SW 1271 (cell line): Measurements from ENCODE around the gene P4HA1.

Experiments used
- DNase-seq, 2 experiments: peaks; one replicate each; lab custom pipeline; 2025; lab: John Stamatoyannopoulos, UW

Gene P4HA1

DNA sequence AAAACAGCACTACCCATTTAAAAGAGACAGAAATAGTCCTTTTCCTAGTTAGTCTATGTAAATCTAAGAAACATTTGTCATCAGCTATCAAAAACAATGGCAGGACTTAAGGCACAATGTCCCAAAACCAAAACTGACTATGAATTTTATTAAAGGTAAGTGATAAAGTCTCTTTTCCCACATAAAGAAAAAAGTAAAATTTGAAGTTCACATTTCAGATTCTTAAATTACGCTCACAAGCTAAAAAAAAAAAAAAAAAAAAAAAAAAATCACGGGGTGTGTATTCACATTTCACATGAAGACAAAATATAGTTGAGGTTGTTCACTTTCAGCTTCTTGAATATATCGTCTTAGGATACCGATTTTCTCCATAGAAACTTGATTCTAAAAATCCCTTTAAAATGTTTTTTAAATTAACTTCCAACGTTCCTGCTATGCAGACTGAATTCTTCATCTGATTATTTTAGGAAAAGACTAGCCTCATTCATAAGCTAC, 1.6 kb downstream of the P4HA1 start:
- DNase-seq = no peak

GRCh38 chr10:73093922-73094850, 2.5 kb downstream of the P4HA1 start:
- no peak for DNase-seq

GRCh38 chr10:73092830-73093229, 3.8 kb downstream of the P4HA1 start:
- no peak for DNase-seq

GRCh38 chr10:73088304-73088703, 8.4 kb downstream of the P4HA1 start:
- DNase-seq = no peak

- no peak for DNase-seq
Measured at GRCh38 chr10:73086816-73087215, 9.8 kb downstream of the P4HA1 start.

GRCh38 chr10:73084209-73084608, 12.5 kb downstream of the P4HA1 start:
- no peak for DNase-seq

- DNase-seq = no peak
Measured at GRCh38 chr10:73083221-73083620, 13.4 kb downstream of the P4HA1 start.

- no peak for DNase-seq
Measured at GRCh38 chr10:73079779-73080541, 16.7 kb downstream of the P4HA1 start.

- no peak for DNase-seq
Measured at GRCh38 chr10:73076360-73077183, 20.1 kb downstream of the P4HA1 start.

DNA sequence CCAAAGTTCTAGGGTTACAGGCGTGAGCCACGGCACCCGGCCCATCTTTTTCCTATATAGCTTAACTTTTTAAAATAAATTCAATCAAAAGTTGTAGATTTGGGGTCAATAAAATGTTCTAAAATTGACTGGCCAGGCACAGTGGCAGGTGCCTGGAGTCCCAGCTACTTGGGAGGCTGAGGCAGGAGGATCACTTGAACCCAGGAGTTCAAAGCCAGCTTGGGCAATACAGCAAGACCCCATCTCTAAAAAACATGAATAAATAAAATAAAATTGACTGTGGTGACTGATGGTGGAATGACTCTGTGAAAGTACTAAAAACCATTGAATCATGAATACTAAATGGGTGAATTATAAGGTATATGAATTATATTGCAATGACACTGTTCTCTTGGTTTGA, 20.8 kb downstream of the P4HA1 start:
- DNase-seq = no peak

DNA sequence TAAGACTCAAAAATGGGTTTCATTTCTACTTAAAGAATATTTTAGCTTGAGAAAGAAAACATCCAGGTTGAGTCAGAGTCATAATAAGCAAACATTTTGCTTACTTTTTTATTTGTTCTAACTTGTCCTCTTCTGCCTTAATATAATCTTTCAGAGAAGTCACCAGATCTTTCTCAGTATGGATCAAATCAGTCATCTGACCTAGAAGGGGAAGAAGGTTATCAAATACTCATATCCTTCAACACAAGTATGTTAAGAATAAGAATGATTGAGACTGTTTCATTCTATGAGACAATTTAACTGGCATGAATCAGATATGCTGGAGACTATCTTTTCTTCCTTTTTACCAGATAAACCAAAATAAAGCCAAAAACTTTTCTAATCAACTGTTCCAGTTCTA, 23.0 kb downstream of the P4HA1 start:
- no peak for DNase-seq

DNA sequence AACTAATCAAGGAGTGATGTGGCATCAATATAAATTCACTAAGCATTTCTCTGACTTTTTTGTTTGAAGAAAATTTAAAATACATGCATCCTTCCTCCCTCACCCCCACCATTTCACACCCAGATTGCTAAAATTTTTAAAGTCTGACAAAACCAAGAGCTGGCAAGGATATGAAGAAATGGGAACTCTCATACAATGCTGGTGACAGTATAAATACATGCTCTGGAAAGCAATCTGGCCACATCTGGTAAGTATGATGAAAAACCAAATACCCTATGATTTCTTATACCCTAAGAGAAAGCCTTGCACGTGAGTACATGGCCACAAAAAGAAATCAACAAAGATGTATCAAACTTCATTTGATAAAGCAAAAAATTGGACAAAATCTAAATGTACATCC, 31.2 kb downstream of the P4HA1 start:
- no peak for DNase-seq

GRCh38 chr10:73061743-73062142, 34.9 kb downstream of the P4HA1 start:
- DNase-seq = no peak

DNA sequence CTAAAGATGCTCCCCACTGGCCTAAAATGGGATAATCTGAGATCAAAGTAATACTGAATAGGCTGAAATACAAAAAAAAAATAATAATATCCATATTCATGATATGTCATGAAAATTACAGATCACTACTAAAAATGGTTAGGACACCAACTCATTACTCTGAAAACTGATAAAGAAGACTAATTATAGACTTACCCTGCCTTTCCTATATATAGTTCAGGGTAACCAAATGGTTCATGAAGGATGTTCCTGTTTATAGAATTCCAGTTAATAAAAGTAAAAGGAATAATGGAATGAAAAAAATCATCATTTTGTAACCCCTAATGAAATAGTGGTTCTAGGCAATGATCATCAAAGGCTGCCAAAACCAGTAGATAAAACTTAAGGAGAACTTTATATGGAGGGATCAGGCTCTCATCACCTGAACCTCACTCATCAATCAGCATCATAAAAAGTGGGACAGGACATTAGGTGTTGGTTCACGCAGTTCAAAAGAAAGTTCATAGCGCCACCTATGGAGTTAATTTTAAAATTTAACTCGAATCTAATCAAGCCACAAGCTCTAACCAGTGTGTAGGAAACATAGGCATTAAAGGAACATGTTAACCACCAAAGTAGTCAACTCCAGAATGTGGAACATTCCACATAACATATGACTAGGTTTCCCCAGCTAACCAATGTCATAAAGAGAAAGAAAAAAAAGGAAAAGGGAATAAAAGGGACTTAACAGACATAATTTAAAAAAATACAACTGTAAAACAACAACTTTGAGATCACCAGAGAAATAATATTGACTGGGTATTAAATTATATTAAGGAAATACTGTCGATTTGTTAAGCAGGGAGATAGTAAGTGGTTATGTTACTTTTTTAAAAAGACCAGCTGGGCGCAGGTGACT, 35.7 kb downstream of the P4HA1 start:
- DNase-seq = peak in 1 of 2 experiments; percentile 41

DNA sequence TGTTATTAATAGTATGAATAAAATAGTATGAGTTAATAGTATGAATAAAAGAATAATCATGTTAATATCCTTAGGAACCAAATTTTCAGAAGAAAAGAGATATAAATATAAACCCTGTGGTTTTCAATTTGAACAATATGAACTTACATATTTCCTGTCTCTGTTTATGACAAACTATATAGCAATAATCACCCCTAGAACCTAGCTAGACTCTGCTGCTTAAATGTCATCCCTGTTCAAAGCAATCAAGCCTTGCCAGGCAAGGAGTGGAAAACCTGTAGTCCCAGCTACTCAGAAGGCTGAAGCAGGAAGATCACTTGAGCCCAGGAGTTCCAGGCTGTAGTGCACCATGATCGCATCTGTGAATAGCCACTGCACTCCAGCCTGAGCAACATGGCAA, 36.5 kb downstream of the P4HA1 start:
- DNase-seq = no peak

DNA sequence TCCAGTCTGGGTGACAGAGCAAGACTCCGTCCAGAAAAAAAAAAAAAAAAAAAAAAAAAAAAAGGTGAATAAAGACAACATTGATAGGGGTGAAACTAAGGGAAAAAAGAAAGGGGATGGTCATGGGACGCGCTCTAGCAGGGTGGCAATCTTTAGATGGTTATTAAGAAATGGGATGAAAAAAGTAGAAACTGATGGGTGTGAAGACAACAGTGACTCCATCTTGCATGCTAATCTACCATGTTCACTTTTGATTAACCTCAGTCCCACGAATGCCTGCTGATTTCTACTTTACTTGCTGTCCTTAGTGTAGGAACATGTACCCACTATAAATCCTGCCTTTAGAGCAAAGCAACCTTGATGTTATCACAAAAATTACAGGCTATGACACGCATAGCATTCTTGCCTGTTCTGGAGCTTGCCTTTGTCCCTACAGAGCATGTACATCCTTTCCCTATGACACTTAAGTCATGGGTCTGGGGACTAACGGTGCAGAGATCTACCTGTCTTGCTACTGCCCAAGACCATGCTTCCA, 38.5 kb downstream of the P4HA1 start:
- DNase-seq = no peak

GRCh38 chr10:73054286-73054685, 42.4 kb downstream of the P4HA1 start:
- DNase-seq = no peak

- no peak for DNase-seq
Measured at GRCh38 chr10:73053275-73053674, 43.4 kb downstream of the P4HA1 start.

DNA sequence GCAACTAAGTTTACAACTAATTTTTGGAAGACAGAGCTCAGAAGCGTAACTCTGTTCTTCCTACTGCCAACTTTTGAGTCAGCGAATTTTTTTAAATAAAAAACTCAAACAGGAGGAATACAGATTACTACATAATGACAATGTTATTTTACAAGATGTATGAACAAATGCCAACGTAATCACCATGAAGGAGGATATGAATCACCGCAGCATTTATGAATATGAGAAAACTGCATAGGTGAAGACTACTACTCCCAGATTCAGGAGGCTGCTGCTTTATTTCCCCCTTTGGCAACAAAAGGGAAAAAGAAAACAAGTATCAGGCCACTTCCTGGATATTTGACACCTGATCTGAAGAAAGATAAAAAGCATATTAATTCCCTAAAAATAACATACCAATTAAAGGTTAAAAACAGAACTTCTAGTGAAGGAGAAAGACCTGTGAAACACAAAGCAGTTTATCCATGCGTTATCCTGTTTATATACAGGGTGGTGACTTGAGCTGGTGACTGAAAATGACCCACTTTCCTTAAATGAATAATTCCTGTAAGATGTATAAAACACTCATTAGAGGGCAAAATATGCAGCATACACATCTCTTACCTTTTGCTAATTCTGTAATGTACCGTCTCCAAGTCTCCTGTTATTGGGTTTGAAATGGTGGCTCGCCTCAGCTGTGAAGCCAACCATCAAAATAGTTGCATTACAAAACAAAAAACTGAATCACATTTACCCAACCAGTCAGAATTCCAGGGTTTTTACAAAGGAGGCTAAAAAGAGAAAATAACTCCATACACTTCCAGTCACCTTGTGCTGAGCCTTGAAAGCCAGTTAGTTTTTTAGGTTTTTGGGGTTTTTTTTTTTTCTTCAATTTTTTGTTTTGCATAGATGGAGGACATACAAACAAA, 52.0 kb downstream of the P4HA1 start:
- DNase-seq = peak; percentile 39 to 64
